GM13977 (cell line): ENCODE data around the gene PARD6A.

Experiments used
- DNase-seq: peaks from one replicate; pipeline ENCODE4 v3.0.0; 2012; ENCODE audit warnings: low spot score
- in situ Hi-C: fragments of 300-500 bp; cut with MboI; formaldehyde crosslinking; loops from one replicate; pipeline ENCODE4 v1.12.0; 2022; ENCODE audit warnings: low sequenced_read_pairs, low pct_unique_long_range_greater_than_20kb, mixed read lengths, inconsistent platforms; ENCODE audit not compliant: unreplicated experiment
- TF ChIP-seq, protein P1 (sequence below): IDR thresholded peaks from 2 replicates; pipeline ENCODE4 v1.5.1; 2012; ENCODE audit warnings: mild to moderate bottlenecking, control low read depth; ENCODE audit not compliant: insufficient read depth; ENCODE audit errors: extremely low read depth, missing control alignments

PARD6A gene, protein sequence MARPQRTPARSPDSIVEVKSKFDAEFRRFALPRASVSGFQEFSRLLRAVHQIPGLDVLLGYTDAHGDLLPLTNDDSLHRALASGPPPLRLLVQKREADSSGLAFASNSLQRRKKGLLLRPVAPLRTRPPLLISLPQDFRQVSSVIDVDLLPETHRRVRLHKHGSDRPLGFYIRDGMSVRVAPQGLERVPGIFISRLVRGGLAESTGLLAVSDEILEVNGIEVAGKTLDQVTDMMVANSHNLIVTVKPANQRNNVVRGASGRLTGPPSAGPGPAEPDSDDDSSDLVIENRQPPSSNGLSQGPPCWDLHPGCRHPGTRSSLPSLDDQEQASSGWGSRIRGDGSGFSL

DNA sequence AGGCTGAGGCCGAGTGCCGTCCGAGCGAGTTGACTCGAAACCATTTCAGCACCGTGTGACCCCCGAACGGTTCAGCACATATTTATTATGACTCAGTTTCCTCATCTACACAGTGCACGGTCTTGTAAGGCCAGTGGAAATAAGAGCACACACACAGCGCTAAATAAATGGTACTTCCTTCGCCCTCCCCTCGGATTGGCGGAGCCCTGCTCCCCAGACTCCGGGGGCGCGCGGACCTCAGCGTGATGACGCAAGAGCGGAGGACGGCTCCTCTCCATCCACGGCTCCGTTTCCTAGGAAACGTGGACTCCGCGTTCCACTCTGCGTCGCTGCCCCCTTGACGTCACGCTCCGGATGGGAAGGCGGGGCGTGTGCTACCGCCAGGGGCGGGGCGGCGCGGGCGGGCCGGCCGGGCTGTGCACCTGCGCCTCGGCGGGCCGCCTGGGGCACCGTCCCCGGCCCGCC lies at the start of gene PARD6A:
Gene PARD6A, plus strand, starts transcription at position 397 of the 465 bp plus-strand sequence. CDS start 79 bp downstream, outside the sequence.
- TF ChIP-seq, protein P1, sequence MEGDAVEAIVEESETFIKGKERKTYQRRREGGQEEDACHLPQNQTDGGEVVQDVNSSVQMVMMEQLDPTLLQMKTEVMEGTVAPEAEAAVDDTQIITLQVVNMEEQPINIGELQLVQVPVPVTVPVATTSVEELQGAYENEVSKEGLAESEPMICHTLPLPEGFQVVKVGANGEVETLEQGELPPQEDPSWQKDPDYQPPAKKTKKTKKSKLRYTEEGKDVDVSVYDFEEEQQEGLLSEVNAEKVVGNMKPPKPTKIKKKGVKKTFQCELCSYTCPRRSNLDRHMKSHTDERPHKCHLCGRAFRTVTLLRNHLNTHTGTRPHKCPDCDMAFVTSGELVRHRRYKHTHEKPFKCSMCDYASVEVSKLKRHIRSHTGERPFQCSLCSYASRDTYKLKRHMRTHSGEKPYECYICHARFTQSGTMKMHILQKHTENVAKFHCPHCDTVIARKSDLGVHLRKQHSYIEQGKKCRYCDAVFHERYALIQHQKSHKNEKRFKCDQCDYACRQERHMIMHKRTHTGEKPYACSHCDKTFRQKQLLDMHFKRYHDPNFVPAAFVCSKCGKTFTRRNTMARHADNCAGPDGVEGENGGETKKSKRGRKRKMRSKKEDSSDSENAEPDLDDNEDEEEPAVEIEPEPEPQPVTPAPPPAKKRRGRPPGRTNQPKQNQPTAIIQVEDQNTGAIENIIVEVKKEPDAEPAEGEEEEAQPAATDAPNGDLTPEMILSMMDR, result no peak
- peak; percentile 100 for DNase-seq
- in situ Hi-C loops, result no loop called here

DNA sequence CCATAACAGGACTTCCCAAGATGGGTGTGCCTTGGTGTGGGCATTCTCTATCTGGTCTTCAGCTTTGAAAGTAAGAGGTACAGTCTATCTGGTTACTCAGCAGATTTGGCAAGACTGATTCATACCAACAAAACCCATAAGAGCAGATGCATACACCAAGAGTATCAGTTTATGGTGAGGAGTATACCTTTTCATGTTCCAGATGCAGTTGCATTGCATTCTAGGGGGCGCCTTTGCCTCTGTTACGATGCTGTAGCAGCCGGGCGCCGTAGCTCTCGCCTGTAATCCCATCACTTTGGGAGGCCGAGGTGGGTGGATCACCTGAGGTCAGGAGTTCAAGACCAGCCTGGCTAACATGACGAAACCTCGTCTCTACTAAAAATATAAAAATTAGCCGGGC lies 47.0 kb upstream of the PARD6A start:
- TF ChIP-seq, protein P1, result peak; percentile 33
- in situ Hi-C loops, result no loop called here
- DNase-seq, result no peak

DNA sequence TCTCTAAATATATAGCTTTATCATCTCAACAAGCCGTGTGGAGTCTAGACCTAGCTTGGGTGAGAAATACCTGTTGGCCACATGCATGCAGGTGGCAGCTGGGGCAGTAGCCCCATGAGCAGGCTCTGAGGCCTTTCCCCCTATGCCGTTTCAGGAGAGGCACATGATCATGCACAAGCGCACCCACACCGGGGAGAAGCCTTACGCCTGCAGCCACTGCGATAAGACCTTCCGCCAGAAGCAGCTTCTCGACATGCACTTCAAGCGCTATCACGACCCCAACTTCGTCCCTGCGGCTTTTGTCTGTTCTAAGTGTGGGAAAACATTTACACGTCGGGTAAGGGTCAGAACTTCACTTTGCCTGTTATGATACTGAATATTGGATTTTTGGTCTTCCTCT lies 32.5 kb upstream of the PARD6A start:
- in situ Hi-C loops, result no loop called here
- TF ChIP-seq, protein P1, result no peak
- DNase-seq, result no peak

DNA sequence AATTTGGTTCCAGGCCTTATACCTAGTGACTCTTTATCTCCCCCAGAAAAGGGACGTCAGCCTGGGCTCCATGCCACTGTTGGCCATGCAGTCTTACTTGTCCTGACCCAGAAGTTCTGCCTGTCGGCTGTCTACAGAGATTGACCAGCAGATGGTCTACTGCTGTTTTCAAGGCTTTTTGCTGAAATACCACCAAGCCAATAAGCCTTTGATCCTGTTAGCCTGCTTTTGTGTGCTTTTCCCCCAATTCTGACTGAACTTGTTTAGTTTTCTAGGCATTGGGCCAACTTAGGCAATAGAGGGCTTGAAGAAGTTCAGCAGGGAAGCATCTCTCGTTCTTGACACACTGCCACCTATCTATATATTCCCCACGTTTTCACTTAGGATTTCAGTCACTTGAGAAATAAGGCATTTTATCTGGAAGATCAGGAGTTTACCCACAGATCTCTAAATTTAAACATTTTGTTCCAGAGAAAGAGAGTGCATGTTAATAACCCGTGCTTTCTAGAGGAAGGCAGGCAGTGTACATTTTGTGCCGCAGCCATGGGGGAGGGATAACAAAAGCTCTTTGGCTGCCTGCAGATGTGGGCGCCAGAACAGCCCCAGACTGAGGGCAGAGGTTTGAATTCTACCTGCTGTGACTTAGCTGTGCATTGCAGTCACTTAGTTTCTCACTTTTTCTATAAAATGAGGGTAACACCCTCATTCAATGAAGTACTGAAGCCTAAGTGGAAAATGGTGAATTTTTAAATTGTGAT lies 28.2 kb upstream of the PARD6A start:
- in situ Hi-C loops, result no loop called here
- TF ChIP-seq, protein P1, result no peak
- DNase-seq, result no peak

DNA sequence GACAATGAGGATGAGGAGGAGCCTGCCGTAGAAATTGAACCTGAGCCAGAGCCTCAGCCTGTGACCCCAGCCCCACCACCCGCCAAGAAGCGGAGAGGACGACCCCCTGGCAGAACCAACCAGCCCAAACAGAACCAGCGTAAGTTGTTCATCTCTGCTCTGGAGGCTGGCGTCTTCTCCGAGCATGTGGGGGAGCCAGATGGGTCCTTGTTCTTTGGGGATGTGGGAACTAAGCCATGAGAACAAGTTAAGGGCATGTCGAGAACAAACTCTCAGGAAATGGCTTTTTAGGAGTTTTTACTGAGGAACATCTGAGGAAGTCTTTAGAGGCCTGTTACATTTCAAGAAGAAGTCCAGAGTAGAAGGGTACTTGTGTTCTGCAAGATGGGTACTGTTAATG lies 24.0 kb upstream of the PARD6A start:
- TF ChIP-seq, protein P1, result no peak
- in situ Hi-C loops, result no loop called here
- DNase-seq, result no peak

DNA sequence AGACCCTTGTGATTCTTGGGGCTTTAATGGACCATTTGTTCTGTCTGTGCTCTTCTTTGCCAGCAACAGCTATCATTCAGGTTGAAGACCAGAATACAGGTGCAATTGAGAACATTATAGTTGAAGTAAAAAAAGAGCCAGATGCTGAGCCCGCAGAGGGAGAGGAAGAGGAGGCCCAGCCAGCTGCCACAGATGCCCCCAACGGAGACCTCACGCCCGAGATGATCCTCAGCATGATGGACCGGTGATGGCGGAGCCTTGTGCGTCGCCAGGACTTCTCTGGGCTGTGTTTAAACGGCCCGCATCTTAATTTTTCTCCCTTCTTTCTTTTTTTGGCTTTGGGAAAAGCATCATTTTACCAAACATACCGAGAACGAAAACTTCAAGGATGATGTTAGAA lies 23.1 kb upstream of the PARD6A start:
- in situ Hi-C loops, result no loop called here
- DNase-seq, result no peak
- TF ChIP-seq, protein P1, result no peak
